ACC112 (cell line): Measurements from ENCODE around the gene OMA1.

Source experiments
- H2AFZ ChIP-seq: fragments of 200-600 bp; sonication (generic); one replicate; pipeline ENCODE4 v1.6.0; 2017; ENCODE audit warnings: antibody characterized with exemption, low read length; ENCODE audit not compliant: unreplicated experiment
- H3K27ac ChIP-seq: fragments of 200-600 bp; sonication (generic); 2 replicates; pipeline ENCODE4 v1.5.1; 2014; ENCODE audit warnings: low read depth, mild to moderate bottlenecking, antibody characterized with exemption, low read length, moderate library complexity
- H3K27me3 ChIP-seq: fragments of 200-600 bp; sonication (generic); 2 replicates; pipeline ENCODE4 v1.6.1; 2014; ENCODE audit warnings: mild to moderate bottlenecking, antibody characterized with exemption, low read length, moderate library complexity, mixed read lengths; ENCODE audit not compliant: insufficient read depth
- H3K36me3 ChIP-seq: fragments of 200-600 bp; sonication (generic); 2 replicates; pipeline ENCODE4 v1.6.1; 2016; ENCODE audit warnings: mild to moderate bottlenecking, antibody characterized with exemption, low read length, moderate library complexity, mixed read lengths; ENCODE audit not compliant: insufficient read depth
- H3K4me1 ChIP-seq: fragments of 200-600 bp; sonication (generic); one replicate; pipeline ENCODE4 v1.6.1; 2016; ENCODE audit warnings: low read length, mixed read lengths; ENCODE audit not compliant: insufficient read depth, unreplicated experiment, control insufficient read depth
- H3K4me3 ChIP-seq: fragments of 200-600 bp; sonication (generic); 2 replicates; pipeline ENCODE4 v1.5.1; 2014; ENCODE audit warnings: mild to moderate bottlenecking, low read depth, low read length
- H3K79me2 ChIP-seq: fragments of 200-600 bp; sonication (generic); one replicate; pipeline ENCODE4 v1.6.0; 2016; ENCODE audit warnings: low read length; ENCODE audit not compliant: control insufficient read depth, unreplicated experiment, insufficient read depth

OMA1 gene

DNA sequence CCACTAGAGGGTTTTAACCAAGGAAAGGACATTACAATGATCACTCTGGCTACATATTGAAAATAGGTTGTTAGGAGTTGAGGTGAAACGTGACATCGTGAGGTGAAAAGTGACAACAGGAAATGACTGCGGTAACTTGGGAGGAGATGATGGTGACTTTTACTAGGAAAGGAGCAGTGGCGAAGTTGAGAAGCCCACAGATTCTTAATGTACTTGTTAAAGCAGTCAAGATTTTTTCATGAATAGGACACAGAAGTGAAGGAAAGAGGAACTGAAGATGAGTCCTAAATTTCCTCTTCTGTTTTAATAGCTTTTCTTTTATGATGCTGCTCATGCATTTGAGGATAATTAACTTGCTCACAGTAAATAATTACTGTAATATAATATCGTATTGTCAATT, 59.5 kb downstream of the OMA1 start:
- Histone ChIP-seq H3K4me3 (no peak overlapping the region), H3K27ac (no peak overlapping the region), H3K36me3 (no peaks in the 10 kb centered on the region), H2AFZ (no peak overlapping the region), H3K4me1 (no peaks in the 10 kb centered on the region), H3K79me2 (no peaks in the 10 kb centered on the region), H3K27me3 (no peaks in the 10 kb centered on the region)

DNA sequence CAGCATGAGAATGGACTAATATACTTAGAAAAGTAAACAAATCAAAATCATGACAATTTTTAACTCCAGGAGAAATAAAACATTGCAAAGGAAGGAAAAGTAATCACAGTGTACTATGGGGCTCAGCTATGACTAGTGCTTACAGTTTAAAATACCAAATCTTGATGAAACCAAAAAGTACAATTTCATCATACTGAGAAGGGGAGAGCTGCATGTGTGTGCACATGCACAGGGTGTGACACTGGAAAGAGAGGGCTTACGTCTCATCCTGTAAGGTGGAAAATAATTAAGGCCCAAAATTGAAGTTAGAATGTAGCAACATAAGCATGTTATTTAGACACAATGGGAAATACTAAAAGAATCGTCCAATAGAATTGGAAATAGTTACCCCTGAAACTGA, 64.6 kb downstream of the OMA1 start:
- no peaks in the 10 kb centered on the region for H3K36me3 ChIP-seq
- no peaks in the 10 kb centered on the region for H3K4me1 ChIP-seq
- no peak overlapping the region for H3K27ac ChIP-seq
- H2AFZ ChIP-seq: no peak overlapping the region
- H3K4me3 ChIP-seq: no peak overlapping the region
- H3K79me2 ChIP-seq: no peaks in the 10 kb centered on the region
- no peaks in the 10 kb centered on the region for H3K27me3 ChIP-seq

DNA sequence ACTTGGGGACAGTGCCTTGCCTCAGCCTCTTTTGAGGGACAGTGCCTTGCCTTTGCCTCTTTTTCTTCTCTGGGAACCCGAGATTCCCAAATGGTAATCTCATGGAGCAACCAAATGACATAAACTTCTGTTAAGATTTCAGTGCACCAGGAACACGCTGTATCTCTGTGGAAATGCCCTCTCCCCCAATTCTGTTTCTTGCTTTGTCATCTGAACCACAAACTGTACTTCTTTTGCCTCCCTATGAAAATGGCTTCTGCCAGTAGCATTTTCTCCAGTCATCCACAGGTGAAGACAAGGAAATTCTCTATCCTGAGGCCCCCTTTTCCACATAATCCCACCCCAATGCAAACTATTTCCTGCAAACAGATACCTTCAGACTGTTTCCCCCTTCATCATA, 66.3 kb downstream of the OMA1 start:
- no peak overlapping the region for H3K4me3 ChIP-seq
- H3K4me1 ChIP-seq: no peaks in the 10 kb centered on the region

DNA sequence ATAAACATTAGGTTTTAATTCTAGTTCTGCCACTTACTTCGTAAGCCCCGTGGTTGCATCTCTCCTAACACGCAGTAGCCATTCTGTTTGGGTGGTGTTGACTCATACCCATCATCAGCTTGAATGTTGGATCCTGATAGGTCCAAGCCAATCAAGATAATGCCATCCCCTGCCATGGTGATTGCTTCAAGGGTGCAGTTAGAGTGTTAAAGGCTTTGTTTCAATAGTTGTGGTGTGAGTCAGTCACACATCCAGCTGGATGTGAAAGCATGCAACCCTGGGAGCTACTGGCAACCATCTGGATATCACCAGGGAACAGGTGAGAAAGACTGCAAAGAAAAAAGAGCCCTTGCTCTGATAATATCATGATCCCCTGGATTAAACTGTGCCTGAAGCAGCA, 69.1 kb downstream of the OMA1 start:
- Histone ChIP-seq H3K27ac (no peak overlapping the region), H3K27me3 (no peaks in the 10 kb centered on the region), H3K36me3 (no peaks in the 10 kb centered on the region), H3K4me3 (no peak overlapping the region), H2AFZ (no peak overlapping the region), H3K79me2 (no peaks in the 10 kb centered on the region), H3K4me1 (no peaks in the 10 kb centered on the region)

More for the DNA sequence above, 66.3 kb downstream of the OMA1 start:
- H3K27me3 ChIP-seq: no peaks in the 10 kb centered on the region
- no peaks in the 10 kb centered on the region for H3K36me3 ChIP-seq
- no peak overlapping the region for H3K27ac ChIP-seq
- no peaks in the 10 kb centered on the region for H3K79me2 ChIP-seq
- H2AFZ ChIP-seq: no peak overlapping the region

DNA sequence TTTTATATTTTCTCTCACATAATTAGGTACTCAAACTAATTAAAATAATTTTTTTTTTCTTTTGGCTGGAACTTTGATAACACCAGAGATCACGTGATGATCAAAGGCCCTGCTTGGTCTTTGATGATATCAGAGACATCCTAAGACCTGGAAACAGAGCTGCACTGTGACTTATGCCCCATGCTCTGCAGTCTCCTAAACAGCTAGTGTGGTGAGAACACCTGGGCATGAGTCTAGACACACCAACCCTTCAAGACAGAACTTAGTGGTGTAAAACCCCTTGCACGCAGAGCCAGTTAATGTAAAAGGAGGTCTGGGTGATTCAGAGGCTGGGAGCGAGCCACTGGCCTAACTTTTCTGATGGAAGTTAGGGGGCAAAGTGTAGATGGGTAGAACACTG, 70.3 kb downstream of the OMA1 start:
- no peak overlapping the region for H3K4me3 ChIP-seq
- H3K27me3 ChIP-seq: no peaks in the 10 kb centered on the region
- H3K36me3 ChIP-seq: no peaks in the 10 kb centered on the region
- H2AFZ ChIP-seq: no peak overlapping the region
- H3K79me2 ChIP-seq: no peaks in the 10 kb centered on the region
- H3K27ac ChIP-seq: no peak overlapping the region
- H3K4me1 ChIP-seq: no peaks in the 10 kb centered on the region

DNA sequence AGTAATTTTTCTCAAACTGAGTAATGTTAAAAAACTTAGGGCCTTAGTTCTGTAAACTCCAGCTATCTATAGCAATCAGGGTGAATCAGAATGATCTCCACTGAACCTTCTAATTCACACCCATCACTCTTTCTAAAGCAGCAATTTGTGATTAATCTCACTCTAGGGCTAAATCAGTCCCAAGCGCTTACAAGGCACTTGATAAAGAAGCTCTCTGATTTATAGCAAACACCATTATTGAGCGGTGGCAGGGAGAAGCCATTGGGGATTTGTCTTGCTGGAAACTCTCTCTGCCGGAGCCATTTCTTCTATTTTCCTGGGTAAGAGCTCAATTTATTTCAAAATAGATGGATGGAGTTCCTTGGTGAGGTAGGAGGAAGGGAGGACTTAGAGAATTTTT, 77.0 kb downstream of the OMA1 start:
- Histone ChIP-seq H2AFZ (no peak overlapping the region), H3K36me3 (no peaks in the 10 kb centered on the region), H3K27ac (no peak overlapping the region), H3K79me2 (no peaks in the 10 kb centered on the region), H3K4me3 (no peak overlapping the region), H3K4me1 (no peaks in the 10 kb centered on the region), H3K27me3 (peaks cover 4% of the 10 kb centered on the region; the same call in 1 of the 2 replicates)

DNA sequence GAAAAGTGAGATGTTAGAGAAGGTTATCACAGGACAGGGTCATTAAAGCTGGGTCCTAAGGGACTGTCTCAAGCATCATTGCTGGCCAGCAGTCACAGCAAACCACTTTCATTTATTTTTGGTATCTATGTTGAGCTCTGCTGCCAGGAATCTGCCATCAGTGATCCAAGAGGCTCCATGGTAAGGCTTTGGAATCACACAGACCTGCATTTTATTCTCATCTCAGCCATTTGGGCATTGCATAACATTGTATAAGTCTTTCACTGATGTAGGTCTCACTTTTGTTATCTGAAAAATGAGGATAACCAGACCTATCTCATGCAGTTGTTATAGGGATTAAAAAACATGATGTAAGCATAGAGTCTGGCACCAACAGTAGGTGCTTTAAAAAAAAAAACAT, 77.5 kb downstream of the OMA1 start:
- Histone ChIP-seq H3K4me1 (no peaks in the 10 kb centered on the region), H3K36me3 (no peaks in the 10 kb centered on the region)

DNA sequence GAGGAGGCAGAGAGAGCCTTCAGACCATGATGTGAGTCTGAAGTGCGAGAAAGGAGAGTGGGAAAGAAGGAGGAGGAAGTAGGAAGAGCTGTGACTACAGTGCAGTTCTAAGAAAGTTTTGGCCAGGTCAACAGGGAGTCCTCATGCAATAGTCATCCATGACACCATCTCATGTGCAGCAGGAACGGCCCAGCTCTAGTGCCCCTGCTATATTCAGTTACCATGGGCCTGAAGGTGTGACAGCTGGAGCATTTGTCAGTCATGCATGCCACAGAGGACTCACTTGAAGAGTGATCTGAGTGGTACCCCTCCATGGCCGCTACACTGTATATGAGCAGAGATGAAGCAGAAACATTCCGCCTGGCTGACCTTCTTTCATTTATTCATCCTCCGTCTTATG, 77.9 kb downstream of the OMA1 start:
- H2AFZ ChIP-seq: no peak overlapping the region
- no peak overlapping the region for H3K4me3 ChIP-seq
- H3K36me3 ChIP-seq: no peaks in the 10 kb centered on the region
- no peak overlapping the region for H3K27ac ChIP-seq
- no peaks in the 10 kb centered on the region for H3K4me1 ChIP-seq
- H3K79me2 ChIP-seq: no peaks in the 10 kb centered on the region
- H3K27me3 ChIP-seq: peaks cover 4% of the 10 kb centered on the region; the same call in 1 of the 2 replicates

More for the DNA sequence above, 77.5 kb downstream of the OMA1 start:
- H3K27ac ChIP-seq: no peak overlapping the region
- no peaks in the 10 kb centered on the region for H3K79me2 ChIP-seq
- H3K27me3 ChIP-seq: peaks cover 4% of the 10 kb centered on the region; the same call in 1 of the 2 replicates
- no peak overlapping the region for H3K4me3 ChIP-seq
- H2AFZ ChIP-seq: no peak overlapping the region

DNA sequence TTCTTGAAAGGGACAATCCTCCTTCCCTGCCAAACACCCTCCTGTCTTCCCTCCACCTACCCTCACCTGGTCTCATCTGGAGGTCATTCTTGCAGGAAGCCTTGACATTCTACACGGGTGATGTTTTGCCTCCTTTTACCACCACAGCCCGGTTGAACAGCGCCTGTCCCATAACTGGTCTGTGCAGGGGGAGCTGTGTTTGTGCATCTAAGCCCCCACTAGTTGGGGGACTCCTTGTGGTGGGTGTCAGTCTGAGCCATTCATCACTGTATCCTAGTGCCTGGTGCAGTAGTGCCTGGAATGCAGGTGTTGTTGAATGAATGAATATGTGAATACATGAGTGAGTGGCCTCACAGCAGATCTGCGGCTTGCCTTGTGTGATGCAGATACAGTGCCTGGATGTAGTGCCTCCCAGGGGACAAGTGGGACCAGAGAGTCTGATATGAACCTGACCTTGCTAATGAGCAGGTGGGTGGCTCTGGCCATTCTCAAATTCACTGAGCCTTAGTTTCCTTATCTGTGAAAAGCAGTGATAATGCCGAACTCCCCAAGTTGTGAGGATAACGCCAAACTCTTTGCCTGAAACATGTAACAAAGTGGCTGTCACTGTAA, 79.8 kb downstream of the OMA1 start:
- H2AFZ ChIP-seq: no peak overlapping the region
- H3K4me1 ChIP-seq: no peaks in the 10 kb centered on the region
- H3K79me2 ChIP-seq: no peaks in the 10 kb centered on the region
- H3K4me3 ChIP-seq: no peak overlapping the region
- H3K36me3 ChIP-seq: no peaks in the 10 kb centered on the region
- H3K27me3 ChIP-seq: peaks cover 4% of the 10 kb centered on the region
- no peak overlapping the region for H3K27ac ChIP-seq

DNA sequence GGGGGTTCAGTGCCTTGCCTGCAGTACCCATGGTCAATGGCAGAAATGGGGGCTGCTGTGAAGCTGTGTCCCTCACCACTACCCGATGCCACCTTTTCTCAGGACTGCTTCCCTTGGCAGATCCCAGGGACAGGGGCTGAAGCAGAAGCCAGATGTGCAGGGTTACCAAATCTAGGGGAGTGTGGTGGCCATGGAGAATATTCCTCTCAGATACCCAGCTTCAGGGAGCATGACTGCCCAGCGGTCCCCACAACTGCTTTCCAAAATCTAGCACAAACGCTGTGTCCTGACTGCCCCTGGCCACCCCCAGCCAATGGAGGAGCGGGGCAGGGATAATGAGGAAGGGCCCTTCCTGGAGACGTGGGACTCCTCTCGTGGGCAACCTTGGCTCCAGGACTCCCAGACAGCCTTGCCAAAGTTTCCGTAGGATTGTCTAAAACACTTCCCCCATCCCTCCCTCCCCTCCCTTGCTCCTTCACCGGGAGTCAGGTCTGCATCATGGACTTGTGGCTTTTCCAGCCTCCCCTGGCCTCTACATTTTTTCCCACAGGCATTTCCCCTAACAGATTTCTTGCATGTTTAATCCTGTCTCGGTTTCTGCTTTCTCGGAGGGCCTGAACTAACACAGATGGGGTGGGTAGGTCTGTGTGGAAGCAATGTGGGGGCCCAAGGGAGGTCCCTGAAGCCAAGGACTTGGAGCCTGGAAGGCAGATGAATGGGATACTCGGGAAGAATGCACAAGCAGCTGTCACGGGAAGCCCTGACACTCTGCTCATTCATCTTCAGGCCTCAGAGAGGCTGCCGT, 80.5 kb downstream of the OMA1 start:
- Histone ChIP-seq H3K27ac (no peak overlapping the region), H3K4me3 (no peak overlapping the region), H3K4me1 (no peaks in the 10 kb centered on the region), H3K36me3 (no peaks in the 10 kb centered on the region), H3K79me2 (no peaks in the 10 kb centered on the region), H3K27me3 (peaks cover 4% of the 10 kb centered on the region), H2AFZ (no peak overlapping the region)

DNA sequence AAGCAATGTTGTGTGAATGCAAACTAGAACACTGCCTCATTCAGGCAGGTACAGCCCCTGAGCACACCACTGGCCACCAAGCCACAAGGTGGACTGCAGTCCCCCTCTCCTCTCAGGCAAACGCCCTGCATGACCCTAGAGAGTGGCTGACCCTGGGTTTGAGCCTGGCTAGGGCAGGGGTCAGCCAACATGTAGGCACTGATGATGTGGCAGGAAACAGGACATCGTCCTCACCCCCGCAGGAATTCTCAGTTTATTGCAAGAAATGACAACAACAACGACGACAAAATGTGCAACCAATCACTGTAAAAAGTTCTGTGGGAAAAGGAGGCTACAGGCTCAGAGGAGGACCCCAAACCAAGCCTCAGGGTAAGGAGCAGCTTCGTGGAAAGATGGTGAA, 81.3 kb downstream of the OMA1 start:
- no peaks in the 10 kb centered on the region for H3K79me2 ChIP-seq
- H3K36me3 ChIP-seq: no peaks in the 10 kb centered on the region
- H2AFZ ChIP-seq: no peak overlapping the region
- no peak overlapping the region for H3K27ac ChIP-seq
- H3K4me3 ChIP-seq: no peak overlapping the region
- no peaks in the 10 kb centered on the region for H3K4me1 ChIP-seq
- H3K27me3 ChIP-seq: peaks cover 4% of the 10 kb centered on the region
